ENCODE measurements around the gene EPB41L4A. TPM values are rescaled to one million over a fixed set of nuclear protein-coding genes. Genes with fewer than 3 reads are reported as not detected.
"Not testable (repeated sequence)": the region's sequence is repeated elsewhere in the genome, so short reads cannot be mapped to it uniquely, and the experiment has no call there.

Gene EPB41L4A
- total RNA-seq, 1 donor from 2014 or later: 37.7 TPM

- Mint-ChIP-seq H3K4me1 (ENCODE audit: low read depth) (peaks cover 3% of the 10 kb centered on the region), H3K9me3 (ENCODE audit: low read depth) (no peaks in the 10 kb centered on the region), H3K27me3 (no peaks in the 10 kb centered on the region)
These were observed 46.5 kb downstream of the EPB41L4A start for GRCh38 chr5:112372543-112372942.

DNA sequence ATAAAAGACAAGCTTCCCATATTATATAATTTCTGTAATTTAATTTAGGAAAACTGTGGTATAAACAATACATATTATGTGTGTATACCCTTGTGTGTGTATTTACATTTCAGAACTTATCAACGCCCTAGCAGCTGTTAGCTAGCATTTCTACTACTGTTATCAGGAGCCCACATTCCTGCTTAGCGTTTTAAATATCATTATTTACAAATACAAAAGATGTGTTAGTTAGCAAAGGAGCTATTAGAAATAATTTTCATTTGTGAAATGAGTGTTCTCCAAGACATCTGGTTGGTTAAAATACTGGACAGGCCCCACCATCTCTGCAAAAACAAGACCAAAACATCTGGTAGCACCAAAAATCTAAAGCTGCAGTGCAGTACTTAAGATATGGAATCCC lies 48.0 kb downstream of the EPB41L4A start:
- peaks cover 3% of the 10 kb centered on the region for H3K4me1 Mint-ChIP-seq (ENCODE audit: low read depth)
- H3K9me3 Mint-ChIP-seq (ENCODE audit: low read depth): no peaks in the 10 kb centered on the region
- no peak overlapping the region for H3K4me3 Mint-ChIP-seq (ENCODE audit: low read depth)
- TF ChIP-seq, protein P1, sequence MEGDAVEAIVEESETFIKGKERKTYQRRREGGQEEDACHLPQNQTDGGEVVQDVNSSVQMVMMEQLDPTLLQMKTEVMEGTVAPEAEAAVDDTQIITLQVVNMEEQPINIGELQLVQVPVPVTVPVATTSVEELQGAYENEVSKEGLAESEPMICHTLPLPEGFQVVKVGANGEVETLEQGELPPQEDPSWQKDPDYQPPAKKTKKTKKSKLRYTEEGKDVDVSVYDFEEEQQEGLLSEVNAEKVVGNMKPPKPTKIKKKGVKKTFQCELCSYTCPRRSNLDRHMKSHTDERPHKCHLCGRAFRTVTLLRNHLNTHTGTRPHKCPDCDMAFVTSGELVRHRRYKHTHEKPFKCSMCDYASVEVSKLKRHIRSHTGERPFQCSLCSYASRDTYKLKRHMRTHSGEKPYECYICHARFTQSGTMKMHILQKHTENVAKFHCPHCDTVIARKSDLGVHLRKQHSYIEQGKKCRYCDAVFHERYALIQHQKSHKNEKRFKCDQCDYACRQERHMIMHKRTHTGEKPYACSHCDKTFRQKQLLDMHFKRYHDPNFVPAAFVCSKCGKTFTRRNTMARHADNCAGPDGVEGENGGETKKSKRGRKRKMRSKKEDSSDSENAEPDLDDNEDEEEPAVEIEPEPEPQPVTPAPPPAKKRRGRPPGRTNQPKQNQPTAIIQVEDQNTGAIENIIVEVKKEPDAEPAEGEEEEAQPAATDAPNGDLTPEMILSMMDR (IDR thresholded peaks at IDR 0.05; ENCODE audit: unreplicated experiment): no peak
- H3K36me3 Mint-ChIP-seq (ENCODE audit: insufficient read depth): peaks cover 1% of the 10 kb centered on the region
- DNase-seq (ENCODE audit: low spot score, unreplicated experiment): no peak
- no peak overlapping the region for H3K27ac Mint-ChIP-seq
- H3K27me3 Mint-ChIP-seq: no peaks in the 10 kb centered on the region

More at GRCh38 chr5:112372543-112372942, 46.5 kb downstream of the EPB41L4A start:
- H3K4me3 Mint-ChIP-seq (ENCODE audit: low read depth): no peak overlapping the region
- H3K36me3 Mint-ChIP-seq (ENCODE audit: insufficient read depth): peaks cover 1% of the 10 kb centered on the region
- TF ChIP-seq, protein P1 (IDR thresholded peaks at IDR 0.05; ENCODE audit: unreplicated experiment): no peak
- DNase-seq (ENCODE audit: low spot score, unreplicated experiment): no peak
- no peak overlapping the region for H3K27ac Mint-ChIP-seq

DNA sequence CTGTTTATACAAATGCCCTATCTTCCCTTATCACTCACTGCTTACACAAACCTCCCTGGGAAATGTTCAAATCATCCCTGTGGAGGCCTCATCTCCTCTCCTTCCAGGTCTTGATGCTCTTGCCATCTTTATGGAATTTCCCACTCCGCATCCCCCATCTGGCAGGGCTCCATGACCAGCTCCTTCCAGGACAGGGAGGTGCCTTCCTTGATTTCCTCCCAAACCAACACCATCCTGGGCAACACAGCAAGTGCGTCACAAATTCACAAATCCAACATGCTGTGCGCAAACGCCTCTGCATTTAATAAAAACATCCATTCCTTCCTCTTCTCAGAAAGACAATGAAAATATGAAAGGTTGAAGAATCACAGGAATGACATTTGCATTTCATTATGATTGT lies 51.7 kb downstream of the EPB41L4A start:
- no peak for DNase-seq (ENCODE audit: low spot score, unreplicated experiment)
- no peak overlapping the region for H3K4me3 Mint-ChIP-seq (ENCODE audit: low read depth)
- H3K9me3 Mint-ChIP-seq (ENCODE audit: low read depth): no peaks in the 10 kb centered on the region
- peaks cover 6% of the 10 kb centered on the region for H3K4me1 Mint-ChIP-seq (ENCODE audit: low read depth)
- H3K36me3 Mint-ChIP-seq (ENCODE audit: insufficient read depth): no peaks in the 10 kb centered on the region
- H3K27ac Mint-ChIP-seq: no peak overlapping the region
- TF ChIP-seq, protein P1 (IDR thresholded peaks at IDR 0.05; ENCODE audit: unreplicated experiment): no peak
- no peaks in the 10 kb centered on the region for H3K27me3 Mint-ChIP-seq

DNA sequence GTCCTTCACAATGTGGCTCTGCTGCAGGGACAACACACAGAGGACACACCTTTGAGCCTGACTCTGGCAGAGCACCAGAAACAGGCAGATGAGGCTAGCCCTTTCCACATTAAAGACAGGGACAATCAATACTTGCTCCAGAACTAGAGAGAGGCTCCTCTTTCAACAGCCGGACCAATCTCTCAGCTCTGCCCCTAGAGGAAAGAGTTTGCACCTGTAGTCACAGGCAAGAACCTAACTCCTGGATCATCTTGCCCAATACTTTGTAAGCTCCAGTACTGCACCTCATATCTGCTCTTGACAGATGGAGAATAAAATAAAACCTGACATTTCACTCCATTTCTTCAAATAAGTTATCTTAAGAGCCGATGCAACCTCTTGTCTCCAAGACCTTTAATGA lies 52.1 kb downstream of the EPB41L4A start:
- Mint-ChIP-seq H3K4me1 (ENCODE audit: low read depth) (peaks cover 6% of the 10 kb centered on the region), H3K9me3 (ENCODE audit: low read depth) (no peaks in the 10 kb centered on the region), H3K4me3 (ENCODE audit: low read depth) (no peak overlapping the region), H3K27me3 (no peaks in the 10 kb centered on the region), H3K36me3 (ENCODE audit: insufficient read depth) (no peaks in the 10 kb centered on the region), H3K27ac (no peak overlapping the region)
- DNase-seq (ENCODE audit: low spot score, unreplicated experiment): no peak
- TF ChIP-seq, protein P1 (IDR thresholded peaks at IDR 0.05; ENCODE audit: unreplicated experiment): peak; percentile 60

DNA sequence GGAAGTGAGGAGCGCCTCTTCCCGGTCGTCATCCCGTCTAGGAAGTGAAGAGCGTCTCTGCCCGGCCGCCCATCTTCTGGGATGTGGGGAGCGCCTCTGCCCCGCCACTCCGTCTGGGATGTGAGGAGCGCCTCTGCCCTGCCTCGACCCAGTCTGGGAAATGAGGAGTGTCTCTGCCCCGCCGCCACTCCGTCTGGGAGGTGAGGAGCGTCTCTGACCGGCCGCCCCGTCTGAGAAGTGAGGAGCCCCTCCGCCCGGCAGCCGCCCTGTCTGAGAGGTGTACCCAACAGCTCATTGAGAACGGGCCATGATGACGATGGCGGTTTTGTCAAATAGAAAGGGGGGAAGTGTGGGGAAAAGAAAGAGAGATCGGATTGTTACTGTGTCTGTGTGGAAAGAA lies 58.3 kb downstream of the EPB41L4A start:
- DNase-seq (ENCODE audit: low spot score, unreplicated experiment); H3K4me1 Mint-ChIP-seq (ENCODE audit: low read depth); H3K27ac Mint-ChIP-seq; H3K27me3 Mint-ChIP-seq; H3K4me3 Mint-ChIP-seq (ENCODE audit: low read depth); H3K9me3 Mint-ChIP-seq (ENCODE audit: low read depth); H3K36me3 Mint-ChIP-seq (ENCODE audit: insufficient read depth): not testable (repeated sequence)

DNA sequence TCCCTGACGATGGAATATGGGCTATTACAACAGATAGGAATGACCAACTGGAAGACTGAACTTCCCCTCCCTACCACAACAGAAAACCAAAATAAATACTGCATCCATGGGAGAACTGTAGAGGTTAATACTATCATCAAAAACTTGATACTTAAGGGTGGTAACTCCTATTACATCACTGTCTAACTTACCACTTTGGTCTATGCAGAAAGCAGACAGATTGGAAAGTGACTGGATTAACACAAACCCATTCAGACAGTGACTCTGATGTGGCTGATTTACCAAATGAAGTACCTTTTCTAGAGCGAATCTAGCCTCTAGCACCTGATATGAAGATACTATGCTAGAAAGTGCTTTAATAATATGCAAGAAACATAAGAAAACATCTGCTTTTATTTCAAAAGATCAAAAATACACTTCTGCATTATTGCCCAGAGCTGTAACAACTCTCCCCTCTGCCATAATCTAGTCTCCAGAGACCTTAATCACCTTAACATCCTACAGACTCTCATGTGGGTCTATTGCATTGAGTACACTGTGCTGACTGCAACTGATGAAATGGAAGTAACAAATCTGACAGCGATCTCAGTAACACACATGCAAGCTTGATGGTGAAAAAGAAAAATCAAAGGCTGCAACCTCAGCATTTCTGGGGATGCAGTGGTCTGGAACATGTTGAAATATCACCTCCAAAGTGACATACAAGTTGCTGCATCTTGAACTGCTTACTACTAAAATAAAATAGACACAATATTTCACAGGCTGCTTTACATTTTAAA lies 62.7 kb downstream of the EPB41L4A start:
- H3K27me3 Mint-ChIP-seq: no peaks in the 10 kb centered on the region
- DNase-seq (ENCODE audit: low spot score, unreplicated experiment): no peak
- peaks cover 13% of the 10 kb centered on the region for H3K36me3 Mint-ChIP-seq (ENCODE audit: insufficient read depth)
- H3K9me3 Mint-ChIP-seq (ENCODE audit: low read depth): peaks cover 5% of the 10 kb centered on the region
- H3K27ac Mint-ChIP-seq: no peak overlapping the region
- H3K4me3 Mint-ChIP-seq (ENCODE audit: low read depth): no peak overlapping the region
- peaks cover 3% of the 10 kb centered on the region for H3K4me1 Mint-ChIP-seq (ENCODE audit: low read depth)
- TF ChIP-seq, protein P1 (IDR thresholded peaks at IDR 0.05; ENCODE audit: unreplicated experiment): no peak

All from progenitor cell of endocrine pancreas (in vitro differentiated cells).